Esophagus muscularis mucosa (tissue), 4 donors: ENCODE results near the gene BTD.

Experiments used
- CTCF ChIP-seq, 3 experiments: fragments of 200-600 bp in 2 of 3; fragments of 450-650 bp in 1 of 3; sonication (generic) in 2 of 3; IDR thresholded peaks; one replicate each; pipeline ENCODE4 v1.5.1; 2017 to 2019; ENCODE audit warnings: antibody characterized with exemption in 3 of 3, mild to moderate bottlenecking in 2 of 3, moderate library complexity in 1 of 3
- EP300 ChIP-seq: sonication (generic); formaldehyde crosslinking; IDR thresholded peaks from one replicate; pipeline ENCODE4 v1.6.1; 2017; ENCODE audit warnings: antibody characterized with exemption
- POLR2A ChIP-seq: fragments of 450-650 bp; IDR thresholded peaks from one replicate; pipeline ENCODE4 v1.6.1; 2017; ENCODE audit warnings: antibody characterized with exemption, moderate library complexity, mild to moderate bottlenecking, low read depth
- POLR2AphosphoS5 ChIP-seq, 2 donors: sonication (generic); formaldehyde crosslinking; IDR thresholded peaks; one replicate each; pipeline ENCODE4 v1.6.1; 2017; ENCODE audit warnings: antibody characterized with exemption in 2 of 2

GRCh38 chr3:15666277-15666676 is 64.7 kb downstream of the BTD start:
- TF ChIP-seq CTCF (IDR thresholded peaks at IDR 0.05) (no peak), POLR2A (no peak), EP300 (no peak), POLR2AphosphoS5 (IDR thresholded peaks at IDR 0.05) (no peak)
